ENCODE results near the gene KIF24.
"Not testable (repeated sequence)": the region's sequence is repeated elsewhere in the genome, so short reads cannot be mapped to it uniquely, and the experiment has no call there.

KIF24 gene

GRCh38 chr9:34370335-34370969 is 41.4 kb upstream of the KIF24 start:
- no peaks in the 10 kb centered on the region for H3K36me3 ChIP-seq (replicated peaks; ENCODE audit: low read depth, low read length)
- no peaks in the 10 kb centered on the region for H4K20me1 ChIP-seq (ENCODE audit: insufficient read depth, low read length)
- no peak overlapping the region for H2AFZ ChIP-seq (ENCODE audit: low read depth, low read length)
- no peak overlapping the region for H3K9ac ChIP-seq (ENCODE audit: low read length)
- H3K27ac ChIP-seq (ENCODE audit: low read length) = no peak overlapping the region
- H3K9me3 ChIP-seq (ENCODE audit: insufficient read depth, low read length) = no peaks in the 10 kb centered on the region
- no peak overlapping the region for H3K4me3 ChIP-seq (ENCODE audit: low read length)
- no peaks in the 10 kb centered on the region for H3K79me2 ChIP-seq (ENCODE audit: low read length)
- no peak overlapping the region for H3K4me2 ChIP-seq (ENCODE audit: low read length)
- H3K27me3 ChIP-seq (ENCODE audit: low read depth, low read length) = no peaks in the 10 kb centered on the region
- H3K4me1 ChIP-seq (ENCODE audit: low read length) = peaks cover under 1% of the 10 kb centered on the region; the same call in 1 of the 2 replicates
- TF ChIP-seq EZH2phosphoT487 (IDR thresholded peaks at IDR 0.05; ENCODE audit: low read depth) = no peak
- no peak for TF ChIP-seq CTCF (IDR thresholded peaks at IDR 0.05; ENCODE audit: low read depth, low read length)

- no peak overlapping the region for H3K4me2 ChIP-seq (ENCODE audit: low read length)
- no peaks in the 10 kb centered on the region for H4K20me1 ChIP-seq (ENCODE audit: insufficient read depth, low read length)
- H3K9me3 ChIP-seq (ENCODE audit: insufficient read depth, low read length) = no peaks in the 10 kb centered on the region
- H3K4me1 ChIP-seq (ENCODE audit: low read length) = no peaks in the 10 kb centered on the region
- no peak overlapping the region for H3K9ac ChIP-seq (ENCODE audit: low read length)
- no peaks in the 10 kb centered on the region for H3K79me2 ChIP-seq (ENCODE audit: low read length)
- no peaks in the 10 kb centered on the region for H3K27me3 ChIP-seq (ENCODE audit: low read depth, low read length)
- H2AFZ ChIP-seq (ENCODE audit: low read depth, low read length) = no peak overlapping the region
- H3K36me3 ChIP-seq (replicated peaks; ENCODE audit: low read depth, low read length) = no peaks in the 10 kb centered on the region
- TF ChIP-seq EZH2phosphoT487 (IDR thresholded peaks at IDR 0.05; ENCODE audit: low read depth) (no peak), CTCF (IDR thresholded peaks at IDR 0.05; ENCODE audit: low read depth, low read length) (no peak)
- no peak overlapping the region for H3K27ac ChIP-seq (ENCODE audit: low read length)
- no peak overlapping the region for H3K4me3 ChIP-seq (ENCODE audit: low read length)
These were observed 40.6 kb upstream of the KIF24 start for GRCh38 chr9:34369636-34370035.

GRCh38 chr9:34368796-34369195 is 39.7 kb upstream of the KIF24 start:
- not testable (repeated sequence) for H2AFZ ChIP-seq (ENCODE audit: low read depth, low read length); H3K4me2 ChIP-seq (ENCODE audit: low read length); H4K20me1 ChIP-seq (ENCODE audit: insufficient read depth, low read length); H3K27me3 ChIP-seq (ENCODE audit: low read depth, low read length); H3K4me1 ChIP-seq (ENCODE audit: low read length); H3K27ac ChIP-seq (ENCODE audit: low read length); H3K79me2 ChIP-seq (ENCODE audit: low read length); H3K9me3 ChIP-seq (ENCODE audit: insufficient read depth, low read length); H3K36me3 ChIP-seq (replicated peaks; ENCODE audit: low read depth, low read length); H3K4me3 ChIP-seq (ENCODE audit: low read length); H3K9ac ChIP-seq (ENCODE audit: low read length)

- not testable (repeated sequence) for H2AFZ ChIP-seq (ENCODE audit: low read depth, low read length); H3K27me3 ChIP-seq (ENCODE audit: low read depth, low read length); H3K9ac ChIP-seq (ENCODE audit: low read length); H3K79me2 ChIP-seq (ENCODE audit: low read length); H3K36me3 ChIP-seq (replicated peaks; ENCODE audit: low read depth, low read length); H4K20me1 ChIP-seq (ENCODE audit: insufficient read depth, low read length); H3K4me2 ChIP-seq (ENCODE audit: low read length); H3K4me1 ChIP-seq (ENCODE audit: low read length); H3K9me3 ChIP-seq (ENCODE audit: insufficient read depth, low read length); H3K27ac ChIP-seq (ENCODE audit: low read length); H3K4me3 ChIP-seq (ENCODE audit: low read length)
These were observed 38.8 kb upstream of the KIF24 start for GRCh38 chr9:34367751-34368410.

GRCh38 chr9:34366365-34366764 is 37.3 kb upstream of the KIF24 start:
- Histone ChIP-seq H3K27me3 (ENCODE audit: low read depth, low read length) (no peaks in the 10 kb centered on the region), H3K4me3 (ENCODE audit: low read length) (no peak overlapping the region), H3K9me3 (ENCODE audit: insufficient read depth, low read length) (no peaks in the 10 kb centered on the region), H3K4me1 (ENCODE audit: low read length) (no peaks in the 10 kb centered on the region), H3K79me2 (ENCODE audit: low read length) (no peaks in the 10 kb centered on the region), H4K20me1 (ENCODE audit: insufficient read depth, low read length) (no peaks in the 10 kb centered on the region), H3K9ac (ENCODE audit: low read length) (no peak overlapping the region), H2AFZ (ENCODE audit: low read depth, low read length) (no peak overlapping the region), H3K27ac (ENCODE audit: low read length) (no peak overlapping the region), H3K4me2 (ENCODE audit: low read length) (no peak overlapping the region), H3K36me3 (replicated peaks; ENCODE audit: low read depth, low read length) (no peaks in the 10 kb centered on the region)
- no peak for TF ChIP-seq CTCF (IDR thresholded peaks at IDR 0.05; ENCODE audit: low read depth, low read length)

All from OCI-LY3 (cell line).